HepG2 (cell line): ENCODE data around the gene MEF2B. TPM values are rescaled to one million over a fixed set of nuclear protein-coding genes. Genes with fewer than 3 reads are reported as not detected.

Source experiments
- AGO2 ChIP-seq: fragments of 200-400 bp; formaldehyde crosslinking; optimal IDR thresholded peaks from 2 replicates; pipeline ENCODE3; 2017; ENCODE audit warnings: mild to moderate bottlenecking, low read depth, low read length, moderate library complexity
- CCDC6 ChIP-seq: sonication (generic); formaldehyde crosslinking; IDR thresholded peaks from 2 replicates; pipeline ENCODE4 v1.8.1; 2022; ENCODE audit warnings: mild to moderate bottlenecking, missing genetic modification reagents, moderate library complexity
- CSRNP2 ChIP-seq: sonication (generic); formaldehyde crosslinking; conservative IDR thresholded peaks from 2 replicates; pipeline ENCODE4 v1.8.0; 2022; ENCODE audit warnings: low read depth, missing genetic modification reagents
- E2F5 ChIP-seq: sonication (generic); formaldehyde crosslinking; conservative IDR thresholded peaks from 2 replicates; pipeline ENCODE4 v1.4.0; 2020; ENCODE audit warnings: missing genetic modification reagents
- HOXD1 ChIP-seq: sonication (generic); formaldehyde crosslinking; IDR thresholded peaks from 2 replicates; pipeline ENCODE4 v1.5.0; 2020; ENCODE audit warnings: missing genetic modification reagents
- LRRFIP1 ChIP-seq: sonication (generic); formaldehyde crosslinking; conservative IDR thresholded peaks from 2 replicates; pipeline ENCODE4 v1.4.0; 2020; ENCODE audit warnings: missing genetic modification reagents
- NFE2L2 ChIP-seq: fragments of 150-350 bp; IDR thresholded peaks from 2 replicates; pipeline ENCODE4 v1.6.1; 2014; ENCODE audit warnings: low read length
- PPARG ChIP-seq: conservative IDR thresholded peaks from 2 replicates; pipeline ENCODE4 v1.6.1; 2016; ENCODE audit warnings: missing biosample characterization, missing genetic modification reagents
- RFXAP ChIP-seq: sonication (generic); formaldehyde crosslinking; IDR thresholded peaks from 2 replicates; pipeline ENCODE4 v1.4.0; 2020; ENCODE audit warnings: missing genetic modification reagents, borderline replicate concordance
- SMC3 ChIP-seq: IDR thresholded peaks from 2 replicates; pipeline ENCODE4 v1.6.1; 2011; ENCODE audit warnings: low read length, improper control_type of control experiment
- SRY ChIP-seq: sonication (generic); formaldehyde crosslinking; IDR thresholded peaks from 2 replicates; pipeline ENCODE4 v1.8.0; 2022; ENCODE audit warnings: mild to moderate bottlenecking, missing genetic modification reagents
- THYN1 ChIP-seq: sonication (generic); formaldehyde crosslinking; IDR thresholded peaks from 2 replicates; pipeline ENCODE4 v1.8.1; 2023; ENCODE audit warnings: low read depth, mild to moderate bottlenecking, moderate library complexity, missing genetic modification reagents, borderline replicate concordance
- ZBTB38 ChIP-seq: sonication (generic); formaldehyde crosslinking; IDR thresholded peaks from 2 replicates; pipeline ENCODE4 v1.5.1; 2020; ENCODE audit warnings: mild to moderate bottlenecking, missing genetic modification reagents
- ZC3H13 ChIP-seq: sonication (generic); formaldehyde crosslinking; IDR thresholded peaks from 2 replicates; pipeline ENCODE4 v1.8.1; 2023; ENCODE audit warnings: mild to moderate bottlenecking, missing genetic modification reagents, moderate library complexity
- ZNF10 ChIP-seq: sonication (generic); formaldehyde crosslinking; IDR thresholded peaks from 2 replicates; pipeline ENCODE4 v1.4.0; 2020; ENCODE audit warnings: mild to moderate bottlenecking, low read depth, missing genetic modification reagents, borderline replicate concordance
- ZNF225 ChIP-seq: sonication (generic); formaldehyde crosslinking; IDR thresholded peaks from 2 replicates; pipeline ENCODE4 v1.4.0; 2020; ENCODE audit warnings: mild to moderate bottlenecking, missing genetic modification reagents
- ZNF329 ChIP-seq: sonication (generic); formaldehyde crosslinking; IDR thresholded peaks from 2 replicates; pipeline ENCODE4 v1.9.0; 2021; ENCODE audit warnings: low read depth, mild to moderate bottlenecking, missing genetic modification reagents
- ZNF446 ChIP-seq: sonication (generic); formaldehyde crosslinking; IDR thresholded peaks from 2 replicates; pipeline ENCODE4 v1.5.0; 2020; ENCODE audit warnings: mild to moderate bottlenecking, missing genetic modification reagents
- ZNF607 ChIP-seq: sonication (generic); formaldehyde crosslinking; IDR thresholded peaks from 2 replicates; pipeline ENCODE4 v1.5.1; 2020; ENCODE audit warnings: missing genetic modification reagents, mild to moderate bottlenecking, borderline replicate concordance
- ZNF746 ChIP-seq: sonication (generic); formaldehyde crosslinking; IDR thresholded peaks from 2 replicates; pipeline ENCODE4 v1.8.0; 2022; ENCODE audit warnings: mild to moderate bottlenecking, missing genetic modification reagents
- ZNF776 ChIP-seq: sonication (generic); formaldehyde crosslinking; IDR thresholded peaks from 2 replicates; pipeline ENCODE4 v1.4.0; 2020; ENCODE audit warnings: mild to moderate bottlenecking, missing genetic modification reagents
- ZZZ3 ChIP-seq: sonication (generic); formaldehyde crosslinking; IDR thresholded peaks from 2 replicates; pipeline ENCODE4 v1.4.0; 2020; ENCODE audit warnings: missing genetic modification reagents, mild to moderate bottlenecking, borderline replicate concordance
- polyA plus RNA-seq, 8 experiments: library from polyadenylated mRNA; depleted of rRNA in 3 of 8; stranded (reverse) in 7 of 8; unstranded in 1 of 8; fragments of >200 nt; fragmentation: Illumina TruSeq in 4 of 8; extraction: Trizol in 4 of 8; gene quantifications; 2 replicates each; pipeline versions ENCODE4 v1.2.1 to v1.2.3, GENCODE V29; 2011 to 2016; ENCODE audit warnings: low read depth in 4 of 8, missing spikeins in 1 of 8, mixed read lengths in 1 of 8; ENCODE audit not compliant: insufficient read depth in 1 of 8
- total RNA-seq, 5 experiments: library from RNA; depleted of rRNA; stranded (reverse); fragments of >200 nt; fragmentation: Illumina TruSeq; extraction: Trizol; gene quantifications; 2 replicates each; pipeline ENCODE4 v1.2.3, GENCODE V29; 2016; ENCODE audit warnings: low read depth in 1 of 5

The MEF2B gene
- total and polyA plus RNA-seq, 2 of the 13 experiments (the other 11 are each of a cell fraction or from before 2014, with no cell fraction given) = 1.2 to 1.7 TPM

- TF ChIP-seq RFXAP (CRISPR knock-in tag) (peak; percentile 87), SMC3 (no peak), ZZZ3 (CRISPR knock-in tag) (no peak), LRRFIP1 (CRISPR knock-in tag) (no peak), ZNF746 (CRISPR knock-in tag) (peak; percentile 95), HOXD1 (CRISPR knock-in tag) (peak; percentile 89), SRY (CRISPR knock-in tag) (no peak; the same call in 1 of the 2 replicates), CSRNP2 (CRISPR knock-in tag) (no peak), NFE2L2 (no peak), PPARG (CRISPR knock-in tag) (peak; percentile 100), ZNF329 (CRISPR knock-in tag) (no peak), ZNF607 (peak; percentile 51; the same call in 1 of the 2 replicates), E2F5 (no peak), THYN1 (CRISPR knock-in tag) (no peak), ZNF10 (CRISPR knock-in tag) (no peak), ZBTB38 (CRISPR knock-in tag) (peak; percentile 66), CCDC6 (peak; percentile 79; the same call in 1 of the 2 replicates), ZNF225 (CRISPR knock-in tag) (no peak), ZC3H13 (CRISPR knock-in tag) (peak; percentile 77; the same call in 1 of the 2 replicates), ZNF446 (CRISPR knock-in tag) (no peak), ZNF776 (peak; percentile 73; the same call in 1 of the 2 replicates), AGO2 (peak; percentile 51)
Observed at GRCh38 chr19:19096641-19097627, 73.1 kb downstream of the MEF2B start (continued).
